ENCODE measurements around the gene CCDC110. TPM values are rescaled to one million over a fixed set of nuclear protein-coding genes. Genes with fewer than 3 reads are reported as not detected.

Gene CCDC110
- total RNA-seq, 1 experiment from 2014 or later = 0.98 TPM

Other genes starting within 250 kb of the CCDC110 start
- not detected in 2 replicates for gene LRP2BP, start 75.8 kb downstream of the CCDC110 start, total RNA-seq (2014; rRNA removed; shearing (Covaris generic))
- gene ANKRD37, start 74.9 kb downstream of the CCDC110 start, total RNA-seq (2014; rRNA removed; shearing (Covaris generic)) = 1.6 and 5.8 TPM in 2 replicates
- 28.7 and 55.8 TPM in 2 replicates for gene UFSP2, start 45.8 kb downstream of the CCDC110 start, total RNA-seq (2014; rRNA removed; shearing (Covaris generic))
- 9.5 and 15.7 TPM in 2 replicates for gene PDLIM3, start 63.8 kb upstream of the CCDC110 start, total RNA-seq (2014; rRNA removed; shearing (Covaris generic))